ENCODE data around the gene NIPBL. TPM values are rescaled to one million over a fixed set of nuclear protein-coding genes. Genes with fewer than 3 reads are reported as not detected.
"Not testable (repeated sequence)": the region's sequence is repeated elsewhere in the genome, so short reads cannot be mapped to it uniquely, and the experiment has no call there.

Gene NIPBL
- total RNA-seq, 1 donor from 2014 or later: 67.9 TPM

DNA sequence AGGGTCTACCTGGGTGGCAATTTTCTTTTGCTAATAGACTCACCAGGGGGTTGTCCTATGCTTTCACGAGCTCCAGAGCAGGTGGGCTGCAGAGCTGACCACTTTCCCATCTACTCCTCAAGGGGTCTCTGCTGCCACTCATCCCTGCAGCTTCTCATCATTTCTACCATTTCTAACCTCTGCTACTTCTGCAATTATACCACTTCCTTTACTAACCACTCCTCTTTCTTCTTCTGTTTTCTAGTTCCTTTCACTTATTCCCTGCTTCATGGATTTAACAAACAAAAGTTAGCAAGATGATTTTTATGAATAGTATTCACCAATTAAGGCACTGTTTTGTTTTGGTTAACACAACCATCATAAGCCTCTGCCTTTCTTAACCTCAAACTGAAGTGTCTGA lies 34.5 kb upstream of the NIPBL start:
- H3K79me2 ChIP-seq (ENCODE audit: low read depth): no peaks in the 10 kb centered on the region
- H3K27ac Mint-ChIP-seq: no peak overlapping the region
- no peak overlapping the region for H2AFZ ChIP-seq (replicated peaks)
- no peaks in the 10 kb centered on the region for H3K27me3 ChIP-seq
- no peaks in the 10 kb centered on the region for H3K27me3 Mint-ChIP-seq (ENCODE audit: insufficient read depth, low read depth)
- no peak overlapping the region for H3K4me3 Mint-ChIP-seq
- no peak overlapping the region for H3K4me2 ChIP-seq
- no peaks in the 10 kb centered on the region for H4K20me1 ChIP-seq (ENCODE audit: low read depth)
- H3K36me3 Mint-ChIP-seq: no peaks in the 10 kb centered on the region
- no peaks in the 10 kb centered on the region for H3K9me3 ChIP-seq (ENCODE audit: low read depth)
- H3K9me3 Mint-ChIP-seq: peaks cover 5% of the 10 kb centered on the region
- no peak overlapping the region for H3K27ac ChIP-seq
- DNase-seq (ENCODE audit: low spot score): no peak
- H3K4me1 ChIP-seq: no peaks in the 10 kb centered on the region
- TF ChIP-seq EZH2phosphoT487 (IDR thresholded peaks at IDR 0.05) (no peak), EZH2 (IDR thresholded peaks at IDR 0.05) (no peak)
- TF ChIP-seq, protein P1, sequence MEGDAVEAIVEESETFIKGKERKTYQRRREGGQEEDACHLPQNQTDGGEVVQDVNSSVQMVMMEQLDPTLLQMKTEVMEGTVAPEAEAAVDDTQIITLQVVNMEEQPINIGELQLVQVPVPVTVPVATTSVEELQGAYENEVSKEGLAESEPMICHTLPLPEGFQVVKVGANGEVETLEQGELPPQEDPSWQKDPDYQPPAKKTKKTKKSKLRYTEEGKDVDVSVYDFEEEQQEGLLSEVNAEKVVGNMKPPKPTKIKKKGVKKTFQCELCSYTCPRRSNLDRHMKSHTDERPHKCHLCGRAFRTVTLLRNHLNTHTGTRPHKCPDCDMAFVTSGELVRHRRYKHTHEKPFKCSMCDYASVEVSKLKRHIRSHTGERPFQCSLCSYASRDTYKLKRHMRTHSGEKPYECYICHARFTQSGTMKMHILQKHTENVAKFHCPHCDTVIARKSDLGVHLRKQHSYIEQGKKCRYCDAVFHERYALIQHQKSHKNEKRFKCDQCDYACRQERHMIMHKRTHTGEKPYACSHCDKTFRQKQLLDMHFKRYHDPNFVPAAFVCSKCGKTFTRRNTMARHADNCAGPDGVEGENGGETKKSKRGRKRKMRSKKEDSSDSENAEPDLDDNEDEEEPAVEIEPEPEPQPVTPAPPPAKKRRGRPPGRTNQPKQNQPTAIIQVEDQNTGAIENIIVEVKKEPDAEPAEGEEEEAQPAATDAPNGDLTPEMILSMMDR (IDR thresholded peaks at IDR 0.05): no peak
- no peak overlapping the region for H3K4me3 ChIP-seq
- H3K4me1 Mint-ChIP-seq: no peaks in the 10 kb centered on the region
- no peak overlapping the region for H3K9ac ChIP-seq
- H3K36me3 ChIP-seq: no peaks in the 10 kb centered on the region
- H3F3A ChIP-seq (ENCODE audit: low read depth): no peaks in the 10 kb centered on the region

DNA sequence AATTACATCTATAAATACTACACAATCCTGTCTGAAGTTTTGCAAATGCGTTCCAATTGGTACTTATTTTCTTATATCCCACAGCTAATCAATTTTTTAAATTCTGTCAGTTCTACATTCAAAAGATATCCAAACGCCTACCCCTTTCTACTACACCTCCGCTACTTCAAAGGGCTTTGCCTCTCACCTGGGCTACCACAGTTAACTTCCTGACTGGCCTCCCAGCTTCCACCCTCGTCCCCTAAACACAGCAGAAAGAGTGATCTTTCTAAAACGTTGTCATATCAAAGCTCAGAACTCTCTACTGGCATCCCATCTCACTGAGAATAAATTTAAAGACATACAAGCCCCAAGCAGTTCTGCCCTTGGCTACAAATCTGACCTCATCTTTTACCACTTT lies 32.3 kb upstream of the NIPBL start:
- no peak overlapping the region for H3K9ac ChIP-seq
- H3K27me3 ChIP-seq: no peaks in the 10 kb centered on the region
- Mint-ChIP-seq H3K36me3 (no peaks in the 10 kb centered on the region), H3K27ac (no peak overlapping the region), H3K9me3 (peaks cover 5% of the 10 kb centered on the region), H3K4me3 (no peak overlapping the region), H3K4me1 (no peaks in the 10 kb centered on the region), H3K27me3 (ENCODE audit: insufficient read depth, low read depth) (no peaks in the 10 kb centered on the region)
- no peak for DNase-seq (ENCODE audit: low spot score)
- H4K20me1 ChIP-seq (ENCODE audit: low read depth): no peaks in the 10 kb centered on the region
- H3K4me2 ChIP-seq: no peak overlapping the region
- no peaks in the 10 kb centered on the region for H3K4me1 ChIP-seq
- no peaks in the 10 kb centered on the region for H3F3A ChIP-seq (ENCODE audit: low read depth)
- H3K79me2 ChIP-seq (ENCODE audit: low read depth): no peaks in the 10 kb centered on the region
- H3K27ac ChIP-seq: no peak overlapping the region
- TF ChIP-seq EZH2phosphoT487 (IDR thresholded peaks at IDR 0.05) (no peak), EZH2 (IDR thresholded peaks at IDR 0.05) (no peak)
- TF ChIP-seq, protein P1 (IDR thresholded peaks at IDR 0.05): no peak
- no peak overlapping the region for H2AFZ ChIP-seq (replicated peaks)
- H3K36me3 ChIP-seq: no peaks in the 10 kb centered on the region
- H3K4me3 ChIP-seq: no peak overlapping the region
- H3K9me3 ChIP-seq (ENCODE audit: low read depth): no peaks in the 10 kb centered on the region

DNA sequence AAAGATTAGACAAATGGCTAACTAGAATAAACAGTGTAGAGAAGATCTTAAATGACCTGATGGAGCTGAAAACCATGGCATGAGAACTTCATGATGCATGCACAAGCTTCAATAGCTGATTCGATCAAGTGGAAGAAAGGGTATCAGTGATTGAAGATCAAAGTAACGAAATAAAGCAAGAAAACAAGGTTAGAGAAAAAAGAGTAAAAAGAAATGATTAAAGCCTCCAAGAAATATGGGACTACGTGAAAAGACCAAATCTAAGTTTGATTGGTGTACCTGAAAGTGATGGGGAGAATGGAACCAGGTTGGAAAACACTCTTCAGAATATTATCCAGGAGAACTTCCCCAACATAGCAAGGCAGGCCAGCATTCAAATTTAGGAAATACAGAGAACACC lies 28.0 kb upstream of the NIPBL start:
- not testable (repeated sequence) for H3K4me3 Mint-ChIP-seq; H3K27ac ChIP-seq; DNase-seq (ENCODE audit: low spot score); H3K36me3 ChIP-seq; H3K9me3 Mint-ChIP-seq; H3K27me3 Mint-ChIP-seq (ENCODE audit: insufficient read depth, low read depth); H4K20me1 ChIP-seq (ENCODE audit: low read depth); H3K4me1 Mint-ChIP-seq; H3K27me3 ChIP-seq; H3K9me3 ChIP-seq (ENCODE audit: low read depth); H3K4me2 ChIP-seq; H3K27ac Mint-ChIP-seq; H3K4me1 ChIP-seq; H3K36me3 Mint-ChIP-seq; H3K79me2 ChIP-seq (ENCODE audit: low read depth); H3F3A ChIP-seq (ENCODE audit: low read depth); H3K4me3 ChIP-seq; H3K9ac ChIP-seq; H2AFZ ChIP-seq (replicated peaks)

DNA sequence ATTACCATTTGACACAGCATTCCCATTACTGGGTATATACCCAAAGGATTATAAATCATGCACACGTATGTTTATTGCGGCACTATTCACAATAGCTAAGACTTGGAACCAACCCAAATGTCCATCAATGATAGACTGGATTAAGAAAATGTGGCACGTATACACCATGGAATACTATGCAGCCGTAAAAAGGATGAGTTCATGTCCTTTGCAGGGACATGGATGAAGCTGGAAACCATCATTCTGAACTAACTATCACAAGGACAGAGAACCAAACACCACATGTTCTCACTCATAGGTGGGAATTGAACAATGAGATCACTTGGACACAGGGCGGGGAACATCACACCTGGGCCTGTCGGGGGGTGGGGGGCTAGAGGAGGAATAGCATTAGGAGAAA lies 23.7 kb upstream of the NIPBL start:
- not testable (repeated sequence) for H3K79me2 ChIP-seq (ENCODE audit: low read depth); H3K27me3 Mint-ChIP-seq (ENCODE audit: insufficient read depth, low read depth); H3F3A ChIP-seq (ENCODE audit: low read depth); H4K20me1 ChIP-seq (ENCODE audit: low read depth); H2AFZ ChIP-seq (replicated peaks); H3K4me1 ChIP-seq; H3K27ac ChIP-seq; DNase-seq (ENCODE audit: low spot score); H3K9me3 Mint-ChIP-seq; H3K4me2 ChIP-seq; H3K9me3 ChIP-seq (ENCODE audit: low read depth); H3K9ac ChIP-seq; H3K4me3 Mint-ChIP-seq; H3K27me3 ChIP-seq; H3K36me3 ChIP-seq; H3K4me3 ChIP-seq; H3K4me1 Mint-ChIP-seq; H3K36me3 Mint-ChIP-seq; H3K27ac Mint-ChIP-seq
